ENCODE data around the gene TIMP1. TPM values are rescaled to one million over a fixed set of nuclear protein-coding genes. Genes with fewer than 3 reads are reported as not detected.
"Not testable (repeated sequence)": the region's sequence is repeated elsewhere in the genome, so short reads cannot be mapped to it uniquely, and the experiment has no call there.

The TIMP1 gene
- total and polyA plus RNA-seq, 5 experiments from 2014 or later = 31.3 to 75.5 (median 49.9) TPM

DNA sequence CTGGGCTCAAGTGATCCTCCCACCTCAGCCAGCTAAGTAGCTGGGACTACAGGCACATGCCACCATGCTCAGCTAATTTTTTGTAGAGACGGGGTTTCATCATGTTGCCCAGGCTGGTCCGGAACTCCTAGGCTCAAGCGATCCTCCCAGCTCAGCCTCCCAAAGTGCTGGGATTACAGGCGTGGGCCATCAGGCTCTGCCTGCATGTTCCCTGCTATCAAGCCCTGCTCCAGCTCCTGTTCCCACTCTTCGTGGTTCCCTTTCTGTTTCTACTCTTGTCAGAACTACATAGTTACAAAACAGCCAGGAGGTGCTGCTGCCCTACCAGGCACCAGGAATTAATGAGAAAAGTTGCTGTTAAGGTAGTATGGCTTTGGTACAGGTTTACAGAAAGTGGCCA is 8.7 kb downstream of the TIMP1 start:
- Mint-ChIP-seq H3K27me3 (no peaks in the 10 kb centered on the region), H3K4me1 (peaks cover 2 to 9% (median 5%) of the 10 kb centered on the region in 4 donors), H3K36me3 (peaks cover 0 to under 1% (median under 1%) of the 10 kb centered on the region in 3 donors), H3K9me3 (peaks cover 0 to 5% (median 0%) of the 10 kb centered on the region in 9 donors), H3K27ac (no peak overlapping the region), H3K4me3 (no peak overlapping the region)
- DNase-seq (no peak), ATAC-seq (no peak)
- POLR2A ChIA-PET = no interaction called here

DNA sequence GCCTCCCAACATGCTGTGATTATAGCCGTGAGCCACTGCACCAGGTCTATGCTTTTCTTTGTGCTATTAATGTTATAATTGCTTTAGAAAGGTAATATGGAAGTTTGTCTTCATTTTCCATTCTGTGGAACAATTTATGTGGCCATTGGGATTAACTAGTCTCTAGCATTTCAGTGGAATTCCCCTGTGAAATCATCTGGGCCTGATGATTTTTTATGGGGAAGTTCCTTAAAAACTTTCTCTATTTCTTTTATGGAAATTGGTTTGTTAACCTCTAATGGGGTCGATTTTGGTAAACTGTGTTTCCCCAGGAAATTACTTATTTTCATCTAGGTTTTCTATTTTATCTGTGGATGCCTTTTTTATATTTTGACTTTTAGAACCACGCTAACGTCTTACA is 11.3 kb downstream of the TIMP1 start:
- H3K36me3 Mint-ChIP-seq = peaks cover 0 to 14% (median 6%) of the 10 kb centered on the region in 3 donors
- H3K4me1 Mint-ChIP-seq = peaks cover 4 to 18% (median 12%) of the 10 kb centered on the region in 4 donors
- ATAC-seq = no peak
- H3K27me3 Mint-ChIP-seq = peaks cover 0 to 3% (median 0%) of the 10 kb centered on the region in 5 donors
- POLR2A ChIA-PET = interaction anchor here (0.7 kb wide), 1 partner anchor 77 kb away, joined by 4 read pairs; no protein-coding TSS in a partner anchor
- DNase-seq = no peak
- H3K4me3 Mint-ChIP-seq = no peak overlapping the region
- H3K27ac Mint-ChIP-seq = no peak overlapping the region
- peaks cover 0 to 22% (median 5%) of the 10 kb centered on the region in 9 donors for H3K9me3 Mint-ChIP-seq

DNA sequence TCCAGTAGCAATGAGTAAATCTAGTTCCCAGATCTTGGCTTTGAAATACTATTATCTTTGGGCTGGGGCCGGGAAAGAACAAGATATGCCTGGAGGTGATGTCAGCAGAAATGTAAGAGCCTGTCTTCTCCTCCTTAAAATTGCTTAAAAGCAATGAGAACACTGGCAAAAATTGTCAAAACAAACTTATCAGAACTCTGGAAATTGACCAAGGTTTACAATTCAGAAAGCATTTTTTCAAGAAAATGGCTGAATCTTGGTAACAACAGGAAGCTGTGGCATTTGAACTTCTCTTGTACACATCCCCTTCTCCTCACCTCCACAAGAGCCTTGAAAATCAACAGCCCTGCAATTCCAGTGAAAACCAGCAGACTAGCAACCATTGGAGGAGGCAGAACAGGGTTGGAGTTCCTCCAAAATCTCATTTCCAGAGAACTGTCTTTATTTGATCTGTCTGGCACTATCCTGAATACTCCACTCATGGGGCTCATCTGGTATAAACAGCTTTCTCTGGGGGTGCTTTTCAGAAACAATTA is 13.5 kb downstream of the TIMP1 start:
- peak overlapping the region in 9 of 10 donors; percentile 31 to 95 (median 83) for H3K27ac Mint-ChIP-seq
- H3K36me3 Mint-ChIP-seq = peaks cover 0 to 23% (median 6%) of the 10 kb centered on the region in 3 donors
- H3K4me3 Mint-ChIP-seq = peak overlapping the region in 4 of 10 donors; percentile 35 to 54 (median 51)
- H3K4me1 Mint-ChIP-seq = peaks cover 4 to 18% (median 12%) of the 10 kb centered on the region in 4 donors
- H3K9me3 Mint-ChIP-seq = peaks cover 0 to 38% (median 7%) of the 10 kb centered on the region in 9 donors
- POLR2A ChIA-PET = interaction anchor here (0.7 to 1.9 kb wide), 4 partner anchors 14 to 53 kb away, joined by 3 to 5 read pairs (median 3); partner anchors contain the start of gene TIMP1
- ATAC-seq (peak in 1 of 2 donors; percentile 16), DNase-seq (peak in 2 of 10 donors; percentile 5 to 11)
- peaks cover 0 to 3% (median 0%) of the 10 kb centered on the region in 5 donors for H3K27me3 Mint-ChIP-seq

DNA sequence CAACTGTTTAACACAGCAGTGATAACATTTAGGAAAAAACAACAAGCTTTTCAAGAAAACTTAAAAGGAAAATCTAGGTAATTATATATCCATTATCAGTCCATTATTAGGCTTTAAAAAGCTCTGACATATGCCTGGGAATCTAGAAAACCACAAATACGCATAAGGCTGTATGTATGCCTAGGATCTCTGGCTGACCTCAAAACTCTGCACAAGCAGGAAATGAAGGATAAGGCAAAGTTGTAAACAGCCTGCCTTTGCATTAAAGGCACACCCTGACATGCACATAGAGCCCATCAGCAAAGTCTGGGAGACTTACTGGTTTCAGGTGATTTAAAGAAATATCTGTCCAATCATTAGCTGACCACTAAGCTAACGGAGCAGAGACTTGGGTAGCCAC is 14.0 kb downstream of the TIMP1 start:
- H3K9me3 Mint-ChIP-seq = peaks cover 0 to 43% (median 9%) of the 10 kb centered on the region in 9 donors
- DNase-seq (no peak), ATAC-seq (no peak)
- POLR2A ChIA-PET = interaction anchor here (0.8 to 1.9 kb wide), 3 partner anchors 14 to 53 kb away, joined by 3 to 5 read pairs (median 3); partner anchors contain the start of gene TIMP1
- H3K4me3 Mint-ChIP-seq = peak overlapping the region in 5 of 10 donors; percentile 7 to 54 (median 50)
- peak overlapping the region in 8 of 10 donors; percentile 38 to 95 (median 84) for H3K27ac Mint-ChIP-seq
- peaks cover 4 to 18% (median 12%) of the 10 kb centered on the region in 4 donors for H3K4me1 Mint-ChIP-seq
- H3K36me3 Mint-ChIP-seq = peaks cover 0 to 23% (median 6%) of the 10 kb centered on the region in 3 donors
- peaks cover 0 to 3% (median 0%) of the 10 kb centered on the region in 5 donors for H3K27me3 Mint-ChIP-seq

DNA sequence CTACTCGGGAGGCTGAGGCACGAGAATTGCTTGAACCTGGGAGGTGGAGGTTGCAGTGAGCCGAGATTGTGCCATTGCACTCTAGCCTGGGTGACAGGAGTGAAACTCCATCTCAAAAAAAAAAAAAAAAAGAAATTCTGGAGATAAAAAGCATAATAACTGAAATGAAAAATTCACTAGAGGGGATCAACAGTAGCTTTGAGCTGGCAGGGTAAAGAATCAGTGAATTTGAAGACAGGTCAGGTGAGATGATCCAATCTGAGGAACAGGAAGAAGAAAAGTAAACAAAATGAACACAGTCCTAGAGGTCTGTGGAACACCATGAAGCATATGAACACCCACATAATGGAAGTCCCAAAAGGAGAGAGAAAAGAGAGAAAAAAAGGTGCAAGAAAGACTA is 15.0 kb downstream of the TIMP1 start:
- Mint-ChIP-seq H3K36me3 (peaks cover 0 to 29% (median 6%) of the 10 kb centered on the region in 3 donors), H3K27ac (peak overlapping the region in 2 of 10 donors; percentile 40 to 63), H3K4me1 (peaks cover 4 to 18% (median 12%) of the 10 kb centered on the region in 4 donors), H3K27me3 (peaks cover 0 to 3% (median 0%) of the 10 kb centered on the region in 5 donors), H3K4me3 (no peak overlapping the region), H3K9me3 (peaks cover 0 to 49% (median 9%) of the 10 kb centered on the region in 9 donors)
- ATAC-seq (no peak), DNase-seq (no peak)
- POLR2A ChIA-PET = no interaction called here

DNA sequence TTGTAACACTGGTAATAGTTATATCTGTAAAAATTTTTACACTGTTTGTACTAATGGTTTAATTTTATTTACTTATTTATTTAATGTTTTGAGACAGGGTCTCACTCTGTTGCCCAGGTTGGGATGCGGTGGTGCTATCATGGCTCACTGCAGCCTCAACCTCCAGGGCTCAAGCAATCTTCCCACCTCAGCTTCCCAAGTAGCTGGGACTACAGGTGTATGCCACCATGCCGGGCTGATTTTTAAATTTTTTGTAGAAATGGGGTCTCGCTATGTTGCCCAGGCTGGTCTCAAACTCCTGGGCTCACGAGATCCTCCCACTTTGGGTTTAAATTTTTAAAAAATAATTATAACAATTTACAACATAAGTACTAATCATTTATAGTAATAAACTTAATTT is 20.9 kb downstream of the TIMP1 start:
- H3K9me3 Mint-ChIP-seq = peaks cover 0 to 28% (median 4%) of the 10 kb centered on the region in 9 donors
- POLR2A ChIA-PET, H3K27ac Mint-ChIP-seq, H3K4me1 Mint-ChIP-seq, H3K27me3 Mint-ChIP-seq, DNase-seq, H3K4me3 Mint-ChIP-seq, ATAC-seq: not testable (repeated sequence)
- H3K36me3 Mint-ChIP-seq = peaks cover 0 to 16% (median 0%) of the 10 kb centered on the region in 3 donors

DNA sequence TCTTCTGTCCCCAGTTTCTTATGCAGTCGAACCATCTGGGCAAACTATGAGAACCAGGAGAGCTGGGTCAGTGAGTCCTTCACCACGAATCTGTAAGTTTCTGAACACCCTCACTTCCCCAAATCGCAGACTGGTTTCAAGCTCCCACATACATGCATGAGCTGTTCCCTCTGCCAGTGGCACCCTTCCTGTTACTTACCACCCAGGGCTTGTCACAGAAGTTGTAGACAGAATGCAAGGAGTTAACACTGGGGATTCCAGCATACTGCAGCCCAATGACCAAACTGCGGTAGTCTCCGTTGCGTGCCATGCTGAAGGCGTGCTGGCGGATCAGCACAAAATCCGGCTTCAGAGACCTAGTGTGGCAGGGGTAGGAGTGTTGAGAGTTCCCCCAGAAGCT is 22.8 kb downstream of the TIMP1 start:
- POLR2A ChIA-PET = no interaction called here
- ATAC-seq (no peak), DNase-seq (no peak)
- peaks cover 0 to 8% (median 0%) of the 10 kb centered on the region in 3 donors for H3K36me3 Mint-ChIP-seq
- peaks cover 0 to 18% (median under 1%) of the 10 kb centered on the region in 9 donors for H3K9me3 Mint-ChIP-seq
- H3K27me3 Mint-ChIP-seq = no peaks in the 10 kb centered on the region
- no peak overlapping the region for H3K27ac Mint-ChIP-seq
- H3K4me1 Mint-ChIP-seq = peaks cover 2 to 9% (median 4%) of the 10 kb centered on the region in 4 donors
- no peak overlapping the region for H3K4me3 Mint-ChIP-seq

DNA sequence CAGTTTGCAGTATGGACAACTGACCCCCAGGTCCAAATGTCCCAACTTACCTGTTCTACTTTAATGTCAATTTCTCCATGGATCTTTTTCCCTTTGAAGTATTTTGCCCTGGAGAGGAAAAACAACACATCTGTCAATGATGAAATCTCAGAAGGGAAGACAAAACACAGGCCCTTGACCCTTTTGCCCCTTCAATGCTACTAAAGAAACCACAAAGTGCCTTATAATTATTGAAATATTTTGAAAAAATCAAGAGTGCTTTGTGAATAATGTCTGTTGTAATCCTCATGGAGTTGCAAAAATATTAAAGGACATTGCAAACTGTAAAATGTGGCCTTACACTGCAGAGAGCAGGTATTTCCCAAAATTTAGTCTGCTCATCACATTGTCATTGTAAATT is 24.9 kb downstream of the TIMP1 start:
- Mint-ChIP-seq H3K9me3 (no peaks in the 10 kb centered on the region), H3K4me3 (no peak overlapping the region), H3K4me1 (peaks cover 3 to 9% (median 4%) of the 10 kb centered on the region in 4 donors), H3K36me3 (no peaks in the 10 kb centered on the region), H3K27ac (no peak overlapping the region), H3K27me3 (no peaks in the 10 kb centered on the region)
- DNase-seq (no peak), ATAC-seq (no peak)
- POLR2A ChIA-PET = no interaction called here

DNA sequence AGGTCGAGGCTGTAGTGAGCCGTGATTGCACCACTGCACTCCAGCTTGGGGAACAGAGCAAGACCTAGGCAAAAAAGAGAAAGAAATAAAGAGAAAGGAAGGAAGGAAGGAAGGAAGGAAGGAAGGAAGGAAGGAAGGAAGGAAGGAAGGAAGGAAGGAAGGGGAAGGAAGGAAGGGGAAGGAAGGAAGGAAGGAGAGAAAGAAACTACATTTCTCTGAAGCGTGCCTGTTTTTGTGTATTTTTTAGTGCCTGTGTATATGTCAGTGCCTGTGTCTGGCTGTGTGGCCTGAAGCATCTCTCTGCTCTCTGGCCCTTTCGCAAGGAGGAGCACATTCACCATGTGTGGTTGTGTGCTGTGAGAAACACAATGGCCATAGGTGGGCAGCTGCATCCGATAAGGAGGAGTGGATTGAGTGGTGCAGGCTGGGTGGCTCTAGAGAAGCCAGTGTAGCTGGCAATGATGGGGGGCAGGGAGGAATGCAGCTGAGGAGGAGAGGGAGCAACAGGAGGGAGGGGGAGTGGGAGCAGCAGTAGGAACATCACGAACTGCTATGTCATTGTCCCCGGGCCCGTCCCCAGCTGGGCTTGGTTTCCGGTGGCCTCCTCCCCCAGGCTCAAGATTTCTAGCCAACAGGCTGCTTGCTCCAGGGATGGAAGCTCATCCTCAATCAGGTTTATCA is 26.0 kb downstream of the TIMP1 start:
- Mint-ChIP-seq H3K27ac (peak overlapping the region in 1 of 10 donors; percentile 49), H3K9me3 (no peaks in the 10 kb centered on the region), H3K4me1 (peaks cover 3 to 9% (median 4%) of the 10 kb centered on the region in 4 donors), H3K27me3 (no peaks in the 10 kb centered on the region), H3K36me3 (no peaks in the 10 kb centered on the region), H3K4me3 (no peak overlapping the region)
- no peak for ATAC-seq
- no peak for DNase-seq
- POLR2A ChIA-PET = interaction anchor here (1.3 kb wide), 1 partner anchor 26 kb away, joined by 12 read pairs; the partner anchor contains the start of gene TIMP1

DNA sequence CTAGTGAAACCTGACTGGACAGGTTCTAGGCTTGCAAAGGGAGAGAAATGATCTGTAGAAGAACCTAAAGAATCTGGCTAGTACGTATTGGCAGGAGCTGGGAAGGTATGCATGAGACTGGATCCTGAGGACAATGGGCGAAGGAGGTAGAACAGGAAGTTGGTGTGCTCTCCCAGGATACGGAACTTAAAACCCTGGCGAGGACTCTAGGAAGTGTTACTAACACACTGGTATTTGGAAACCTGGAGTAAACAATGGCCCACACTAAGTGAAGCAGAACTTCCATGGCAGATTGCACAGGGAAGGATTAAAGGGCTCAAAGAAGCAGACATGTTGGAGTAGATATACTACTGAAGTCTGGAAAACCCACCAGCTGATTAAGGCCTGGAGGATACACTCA is 28.3 kb downstream of the TIMP1 start:
- Mint-ChIP-seq H3K27ac (no peak overlapping the region), H3K9me3 (no peaks in the 10 kb centered on the region), H3K36me3 (no peaks in the 10 kb centered on the region), H3K4me3 (no peak overlapping the region), H3K4me1 (peaks cover 3 to 9% (median 4%) of the 10 kb centered on the region in 4 donors), H3K27me3 (no peaks in the 10 kb centered on the region)
- DNase-seq (no peak), ATAC-seq (no peak)
- POLR2A ChIA-PET = interaction anchor here (0.7 to 1.3 kb wide), 2 partner anchors 13 to 124 kb away, joined by 3 to 5 read pairs; no protein-coding TSS in a partner anchor

DNA sequence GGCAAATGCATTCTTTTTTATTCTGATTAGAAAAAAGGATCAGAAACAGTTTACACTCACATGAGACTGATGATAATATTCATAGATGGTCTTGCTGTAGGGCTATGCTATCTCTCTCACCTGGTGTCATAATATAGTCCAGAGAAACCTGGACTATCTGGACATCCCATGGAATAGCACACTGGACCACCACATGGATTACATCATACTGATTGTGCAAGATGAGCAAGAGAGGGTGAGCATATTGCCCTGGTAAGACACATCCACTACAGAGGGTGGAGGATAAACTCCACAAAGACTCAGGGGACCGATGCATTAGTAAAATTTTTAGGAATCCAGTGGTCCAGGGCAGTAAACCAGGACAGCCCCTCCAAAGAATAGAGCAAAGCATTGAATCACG is 29.3 kb downstream of the TIMP1 start:
- H3K4me3 Mint-ChIP-seq = no peak overlapping the region
- POLR2A ChIA-PET = interaction anchor here (1.3 kb wide), 1 partner anchor 12 kb away, joined by 3 read pairs; no protein-coding TSS in a partner anchor
- DNase-seq = no peak
- no peak for ATAC-seq
- H3K36me3 Mint-ChIP-seq = no peaks in the 10 kb centered on the region
- H3K27ac Mint-ChIP-seq = peak overlapping the region in 1 of 10 donors; percentile 67
- no peaks in the 10 kb centered on the region for H3K27me3 Mint-ChIP-seq
- peaks cover 3 to 9% (median 4%) of the 10 kb centered on the region in 4 donors for H3K4me1 Mint-ChIP-seq
- no peaks in the 10 kb centered on the region for H3K9me3 Mint-ChIP-seq

DNA sequence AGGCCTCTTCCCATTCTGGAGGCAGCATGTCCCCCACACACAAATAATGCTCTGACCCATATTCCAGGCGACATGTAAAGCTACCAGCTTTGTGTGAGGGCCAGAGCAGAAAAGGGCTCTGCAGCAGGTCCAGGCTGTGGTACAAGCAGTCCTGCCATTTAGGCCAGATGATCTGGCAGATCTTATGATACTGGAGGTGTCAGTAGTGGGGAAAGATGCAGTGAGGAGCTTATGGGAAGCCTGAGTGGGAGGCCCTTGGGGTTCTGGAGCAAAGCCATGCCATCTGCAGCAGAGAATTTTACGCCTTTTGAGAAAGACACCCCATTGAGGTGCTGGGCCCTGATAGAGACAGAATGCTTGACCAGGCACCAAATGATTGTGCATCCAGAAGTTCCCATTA is 29.7 kb downstream of the TIMP1 start:
- Mint-ChIP-seq H3K27me3 (peaks cover 0 to 1% (median 0%) of the 10 kb centered on the region in 5 donors), H3K9me3 (no peaks in the 10 kb centered on the region), H3K4me1 (peaks cover 3 to 9% (median 4%) of the 10 kb centered on the region in 4 donors), H3K36me3 (no peaks in the 10 kb centered on the region), H3K4me3 (no peak overlapping the region), H3K27ac (no peak overlapping the region)
- ATAC-seq (no peak), DNase-seq (no peak)
- POLR2A ChIA-PET = interaction anchor here (1.3 kb wide), 1 partner anchor 12 kb away, joined by 3 read pairs; no protein-coding TSS in a partner anchor

DNA sequence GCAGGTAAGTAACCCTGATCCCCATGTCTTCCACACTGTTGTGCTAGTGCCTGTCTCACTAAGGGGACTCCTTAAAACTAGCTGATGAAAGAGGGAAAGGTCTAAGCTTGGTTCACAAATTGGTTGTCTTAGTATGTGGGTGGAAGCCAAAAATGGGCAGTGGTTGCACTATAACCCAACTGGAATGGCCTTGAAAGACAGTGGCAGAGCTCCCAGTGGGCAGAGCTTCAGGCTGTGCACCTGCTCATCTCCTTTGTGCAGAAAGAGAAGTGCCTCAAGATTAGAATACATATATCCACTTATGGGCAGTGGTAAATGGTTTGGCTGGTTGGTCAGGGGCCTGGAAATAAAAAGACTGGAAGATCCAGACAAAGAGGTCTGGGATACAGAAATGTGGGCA is 30.2 kb downstream of the TIMP1 start:
- no peak for ATAC-seq
- Mint-ChIP-seq H3K36me3 (no peaks in the 10 kb centered on the region), H3K9me3 (no peaks in the 10 kb centered on the region), H3K27ac (no peak overlapping the region), H3K27me3 (peaks cover 0 to 1% (median 0%) of the 10 kb centered on the region in 5 donors), H3K4me3 (no peak overlapping the region), H3K4me1 (peaks cover 3 to 9% (median 4%) of the 10 kb centered on the region in 4 donors)
- no peak for DNase-seq
- POLR2A ChIA-PET = no interaction called here

Data from naive thymus-derived CD8-positive, alpha-beta T cell (primary cell).